HFF-Myc (cell line): Measurements from ENCODE around the gene ROBO3.

ENCODE experiments used
- DNase-seq: peaks from one replicate; pipeline ENCODE4 v3.0.0-alpha.2; 2011; ENCODE audit warnings: low read depth; ENCODE audit errors: extremely low read depth
- H3K4me3 ChIP-seq: replicated peaks from 2 replicates; pipeline ENCODE4 v1.5.1; 2011; ENCODE audit warnings: low read depth, mild to moderate bottlenecking, control low read depth, low read length
- CTCF ChIP-seq: IDR thresholded peaks from 2 replicates; pipeline ENCODE4 v1.5.1; 2012; ENCODE audit warnings: mild to moderate bottlenecking, low read depth, low read length, control low read depth; ENCODE audit errors: missing control alignments

The ROBO3 gene

DNA sequence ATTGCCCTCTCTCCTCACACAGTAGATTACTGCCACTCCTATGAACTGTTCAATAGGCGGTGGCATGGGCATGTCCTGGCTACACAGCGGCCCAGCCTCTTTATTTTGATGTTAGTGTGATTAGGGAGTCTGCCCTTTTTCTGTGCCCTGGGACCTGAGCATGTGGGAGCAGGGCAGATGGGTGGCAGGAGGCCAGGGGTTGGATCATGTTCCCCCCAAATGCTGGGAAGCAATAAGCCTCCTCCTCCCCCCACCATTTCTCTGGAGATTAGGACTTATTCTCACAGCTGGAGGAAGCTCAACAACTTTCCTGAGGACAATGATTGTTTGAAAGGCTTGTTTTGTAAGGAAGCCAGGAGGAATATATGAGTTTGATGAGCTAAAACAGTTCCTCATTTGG, 54.7 kb downstream of the ROBO3 start:
- no peak for TF ChIP-seq CTCF
- H3K4me3 ChIP-seq, result no peak overlapping the region
- DNase-seq, result no peak

- no peak for TF ChIP-seq CTCF
- no peak overlapping the region for H3K4me3 ChIP-seq
- DNase-seq, result no peak
Observed at GRCh38 chr11:124920356-124920755, 55.1 kb downstream of the ROBO3 start.

DNA sequence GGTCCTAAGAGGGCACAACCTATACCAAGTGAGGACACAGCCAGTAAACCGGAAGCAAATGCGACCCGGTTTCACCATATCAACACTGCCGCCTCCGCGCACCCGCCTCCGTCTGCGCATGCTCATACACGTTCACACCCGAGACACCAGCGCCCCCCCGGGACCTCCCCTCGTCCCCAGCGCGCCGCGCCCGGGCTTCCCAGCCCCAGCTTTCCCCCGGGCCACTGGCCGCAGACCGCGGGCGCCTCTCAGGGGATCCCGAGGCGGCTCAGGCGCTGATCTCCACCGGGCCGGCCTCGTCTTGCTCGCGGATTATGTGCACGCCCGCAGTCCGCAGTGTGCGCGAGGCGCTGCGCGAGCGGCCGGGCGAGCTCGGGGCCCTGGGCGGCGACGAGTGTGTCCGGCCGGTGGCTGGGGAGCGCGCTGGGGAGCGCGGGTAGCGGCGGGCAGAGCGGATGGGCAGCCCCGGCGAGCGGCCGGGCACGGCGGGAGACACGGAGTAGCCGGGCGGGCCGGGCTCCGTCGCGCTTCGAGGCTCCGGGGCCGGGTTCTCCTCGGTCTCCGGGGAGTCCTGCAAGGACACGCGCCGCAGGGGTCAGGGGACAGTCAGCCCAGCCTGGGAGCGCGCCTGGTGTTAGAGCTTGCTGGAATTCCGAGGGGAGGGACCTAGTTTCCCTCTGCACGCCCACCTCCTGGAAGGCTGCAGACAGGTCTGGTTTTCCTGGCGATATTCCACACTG, 55.8 kb downstream of the ROBO3 start:
- H3K4me3 ChIP-seq, result peak overlapping the region; percentile 30
- no peak for DNase-seq

DNA sequence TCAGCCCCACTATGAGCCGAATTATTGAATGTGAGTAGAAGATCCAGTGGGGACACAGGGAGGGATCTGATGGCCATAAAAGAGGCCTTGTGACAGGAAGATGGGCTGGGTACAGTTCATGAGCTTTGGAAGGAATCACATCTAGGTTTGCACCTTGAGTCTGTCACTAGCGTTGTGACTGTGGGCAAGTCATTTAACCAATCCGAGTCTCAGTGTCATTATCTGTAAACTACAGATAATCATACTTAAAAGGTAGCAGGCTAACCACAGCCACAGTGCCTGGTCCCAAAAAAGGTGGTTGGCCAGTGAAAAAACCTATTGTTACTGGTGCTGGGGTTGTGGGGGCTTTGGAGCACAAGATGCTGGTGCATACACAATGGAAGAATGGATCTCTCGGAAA, 57.6 kb downstream of the ROBO3 start:
- no peak for TF ChIP-seq CTCF
- no peak for DNase-seq
- H3K4me3 ChIP-seq, result no peak overlapping the region

More for the DNA sequence above, 55.8 kb downstream of the ROBO3 start:
- no peak for TF ChIP-seq CTCF

- no peak overlapping the region for H3K4me3 ChIP-seq
- TF ChIP-seq CTCF, result no peak
- DNase-seq, result no peak
Observed at GRCh38 chr11:124923296-124923695, 58.1 kb downstream of the ROBO3 start.

DNA sequence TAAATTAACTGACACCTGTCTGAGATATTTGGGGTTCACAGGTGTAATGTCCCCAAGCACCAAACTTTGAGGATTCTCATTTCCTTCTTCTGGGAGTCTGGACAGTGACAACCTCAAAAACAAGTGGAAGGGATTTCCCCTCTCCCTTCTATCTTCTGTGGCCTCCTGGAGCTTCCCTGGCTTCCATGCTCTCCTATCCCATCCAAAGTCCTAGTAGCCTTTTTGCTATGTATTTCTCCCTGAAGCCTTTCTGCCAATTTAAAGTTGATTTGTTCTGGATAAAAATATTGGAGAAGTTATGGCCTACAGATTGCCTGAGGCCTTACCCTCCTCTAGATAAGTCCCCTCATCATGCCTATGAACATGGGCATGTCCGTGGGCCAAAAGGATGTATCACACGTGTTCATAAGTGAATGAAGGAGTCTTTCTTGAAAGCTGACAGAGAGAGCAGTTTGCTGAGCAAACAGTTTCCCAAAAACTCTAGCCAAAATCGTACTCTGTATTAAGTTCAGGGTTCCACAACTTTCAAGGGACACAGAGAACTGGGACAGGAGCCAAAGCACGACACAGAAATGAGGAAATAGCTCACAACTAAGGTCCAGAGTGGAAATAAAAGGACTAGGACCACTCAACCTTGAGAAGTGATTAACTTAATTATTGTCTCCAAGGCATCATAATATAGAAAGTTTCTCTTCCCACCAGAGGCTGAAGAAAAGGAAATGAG, 63.9 kb downstream of the ROBO3 start:
- TF ChIP-seq CTCF, result no peak
- no peak overlapping the region for H3K4me3 ChIP-seq
- no peak for DNase-seq
